Astrocyte of the hippocampus (primary cell): ENCODE data around the gene SCN10A.

ENCODE experiments used
- DNase-seq: peaks from one replicate; pipeline ENCODE4 v3.0.0; 2011; ENCODE audit warnings: low read depth, low spot score

The SCN10A gene

DNA sequence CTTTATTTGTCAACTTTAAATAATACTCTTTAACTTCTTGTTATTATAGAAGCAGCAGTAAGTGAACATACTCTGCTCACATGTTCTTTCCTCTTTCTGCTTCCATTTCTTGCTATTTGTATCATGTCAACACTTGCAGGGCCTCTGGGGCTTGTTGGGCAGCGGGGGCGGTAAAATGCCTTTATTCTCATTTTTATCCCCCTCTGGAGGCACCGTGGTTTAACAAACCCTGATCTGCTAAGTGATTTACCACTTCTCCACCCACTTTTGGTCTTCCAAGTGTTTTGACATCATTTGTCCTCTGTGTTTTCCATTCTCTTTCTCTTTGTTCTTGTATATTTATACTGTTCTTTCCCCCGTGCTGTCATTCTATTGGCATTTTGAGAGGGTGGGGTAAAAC, 33.9 kb downstream of the SCN10A start:
- DNase-seq: no peak

DNA sequence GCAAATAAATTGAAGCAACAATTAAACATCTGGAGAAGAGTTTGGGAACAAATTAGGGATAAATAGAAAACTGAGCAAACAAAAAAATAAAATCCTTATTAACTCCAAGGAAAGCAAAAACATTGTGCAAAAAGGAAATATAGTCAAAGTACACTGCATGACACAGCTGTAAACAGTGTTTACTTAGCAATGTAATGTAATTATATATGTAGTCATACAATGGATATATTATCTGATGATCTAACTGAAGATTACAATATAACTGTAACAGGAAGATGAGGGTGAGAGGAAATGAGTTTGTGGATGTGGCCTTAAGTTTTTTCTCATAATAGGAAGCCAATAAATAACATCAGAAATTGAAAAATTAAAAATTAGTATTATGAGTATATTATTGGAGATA, 42.5 kb downstream of the SCN10A start:
- no peak for DNase-seq

DNA sequence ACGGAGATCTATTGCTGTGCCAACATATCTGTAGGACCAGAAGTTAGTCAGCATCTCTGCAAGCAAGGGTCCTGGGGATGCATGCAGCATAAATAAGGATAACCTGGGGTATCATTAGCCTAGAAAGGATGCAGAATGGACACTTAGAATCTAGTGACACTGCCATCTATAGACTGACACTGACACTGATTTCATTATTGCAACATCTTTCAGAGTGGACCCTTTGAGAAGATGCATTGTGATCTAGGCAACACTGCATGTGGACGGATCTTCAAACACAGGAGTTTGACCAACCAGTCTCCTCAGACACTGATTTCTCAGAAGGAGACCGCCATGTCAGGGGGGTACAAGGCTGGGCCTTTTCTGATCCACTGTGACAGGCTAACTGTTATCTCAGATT, 52.4 kb downstream of the SCN10A start:
- no peak for DNase-seq

DNA sequence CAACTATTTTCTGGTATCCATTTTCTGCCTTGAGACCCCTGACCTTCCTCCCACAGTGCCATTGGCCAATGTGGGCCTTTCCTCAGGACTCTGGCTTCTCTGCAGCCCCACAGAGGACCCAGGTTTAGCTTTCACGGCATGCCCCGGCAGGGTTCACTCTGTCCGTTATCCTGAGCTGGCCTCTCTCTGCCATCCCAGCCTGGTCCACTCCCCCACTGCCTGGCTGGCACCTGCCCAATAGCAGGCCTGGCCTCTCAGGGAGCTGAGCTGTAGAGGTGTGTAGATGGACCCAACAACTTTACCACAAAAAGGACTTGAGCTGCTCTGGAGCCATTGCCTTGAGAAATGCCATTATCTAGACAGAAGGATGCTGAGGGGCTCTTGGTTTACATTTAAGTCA, 57.5 kb downstream of the SCN10A start:
- no peak for DNase-seq

DNA sequence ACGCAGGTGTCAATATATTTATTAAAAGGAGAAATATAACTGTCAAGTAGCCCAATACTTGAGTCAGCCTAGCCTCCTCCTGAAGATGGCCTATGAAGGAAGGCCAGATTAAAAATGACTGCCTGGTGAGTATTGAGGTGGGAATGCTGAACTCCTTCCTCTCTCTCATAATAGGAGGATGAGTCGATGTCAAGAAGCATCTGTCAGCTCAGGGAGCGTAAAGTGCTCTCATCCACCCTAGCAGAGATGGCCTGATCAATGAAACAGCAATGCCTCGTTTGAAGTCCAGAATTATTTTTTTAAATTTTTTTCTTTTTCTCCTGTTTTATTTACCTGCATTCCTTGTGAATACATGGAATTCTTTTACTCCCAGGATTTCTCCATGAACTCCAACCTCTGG, 58.3 kb downstream of the SCN10A start:
- DNase-seq: no peak

DNA sequence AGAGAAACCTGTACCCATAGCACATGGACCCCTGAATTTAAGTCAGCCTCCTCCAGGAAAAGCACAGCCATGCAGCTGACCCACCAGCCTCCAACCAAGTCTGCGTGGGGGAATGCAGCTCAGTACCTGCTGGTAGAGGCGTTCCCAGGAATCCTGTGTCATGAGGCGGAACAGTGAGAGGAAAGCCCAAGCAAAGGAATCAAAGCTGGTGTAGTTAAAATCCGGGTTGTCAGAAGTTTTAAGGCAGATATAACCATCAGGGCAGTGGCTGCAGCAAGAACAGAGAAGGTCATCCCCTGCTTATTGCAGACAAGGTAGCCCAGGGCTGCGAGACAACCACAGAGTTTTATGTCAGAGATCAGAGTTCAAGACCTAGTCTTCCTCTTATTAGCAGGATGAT, 59.1 kb downstream of the SCN10A start:
- DNase-seq: no peak

DNA sequence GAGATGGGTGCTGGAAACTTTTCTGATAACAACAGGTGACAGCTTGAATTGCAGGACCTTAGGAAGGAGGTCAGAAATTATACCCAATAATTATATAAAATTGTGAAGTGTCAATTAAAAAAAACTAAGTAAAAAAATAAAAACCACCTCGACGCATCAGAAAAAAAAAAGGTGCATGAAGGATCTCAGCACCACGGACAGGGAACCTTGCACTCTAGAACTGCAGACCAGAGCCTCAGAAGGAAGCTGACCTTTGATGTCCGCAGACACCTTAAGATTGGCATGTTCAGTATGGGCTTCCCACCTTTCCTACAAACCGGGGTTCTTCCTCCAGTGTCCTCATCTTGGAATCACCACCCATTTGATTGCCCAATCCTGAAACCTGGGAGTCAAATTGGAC, 60.9 kb downstream of the SCN10A start:
- DNase-seq: peak; percentile 42

DNA sequence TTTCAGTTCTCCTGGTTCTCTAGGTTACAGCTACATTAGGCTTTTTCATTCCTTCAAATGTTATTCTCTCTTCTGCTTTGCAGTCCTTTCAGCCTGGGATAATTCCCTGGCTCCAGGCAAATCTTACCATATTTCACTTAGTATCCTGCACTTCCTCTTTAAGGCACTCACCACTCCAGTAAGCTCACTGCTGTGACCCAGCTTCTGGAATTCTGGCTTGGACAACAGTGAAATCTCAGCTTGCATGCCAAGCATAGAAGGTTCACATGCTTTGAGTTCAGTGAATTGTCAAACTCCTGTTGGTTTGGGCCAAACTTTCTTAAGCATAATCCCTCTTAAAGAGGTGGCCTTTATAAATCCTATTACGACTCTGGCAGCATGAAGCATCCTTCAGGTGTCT, 69.4 kb downstream of the SCN10A start:
- no peak for DNase-seq

DNA sequence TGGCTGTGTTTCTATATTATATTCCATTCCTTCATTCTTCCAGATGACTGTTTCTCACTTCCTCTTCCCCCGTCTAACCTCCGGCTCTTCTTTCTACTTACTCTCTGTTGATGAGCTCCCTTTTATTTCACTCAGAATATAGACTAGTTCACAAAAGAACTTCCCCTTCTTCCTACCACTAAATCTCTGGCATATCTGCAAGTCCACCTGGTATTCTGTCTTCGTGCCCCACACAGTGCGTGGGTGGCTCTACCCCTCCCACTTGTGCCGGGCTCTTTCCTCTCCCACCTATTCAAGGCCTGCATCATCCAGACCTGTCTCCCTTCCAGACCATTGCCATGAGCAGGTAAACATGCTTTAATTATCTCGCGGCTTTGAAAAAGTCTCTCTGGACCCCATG, 73.0 kb downstream of the SCN10A start:
- no peak for DNase-seq

DNA sequence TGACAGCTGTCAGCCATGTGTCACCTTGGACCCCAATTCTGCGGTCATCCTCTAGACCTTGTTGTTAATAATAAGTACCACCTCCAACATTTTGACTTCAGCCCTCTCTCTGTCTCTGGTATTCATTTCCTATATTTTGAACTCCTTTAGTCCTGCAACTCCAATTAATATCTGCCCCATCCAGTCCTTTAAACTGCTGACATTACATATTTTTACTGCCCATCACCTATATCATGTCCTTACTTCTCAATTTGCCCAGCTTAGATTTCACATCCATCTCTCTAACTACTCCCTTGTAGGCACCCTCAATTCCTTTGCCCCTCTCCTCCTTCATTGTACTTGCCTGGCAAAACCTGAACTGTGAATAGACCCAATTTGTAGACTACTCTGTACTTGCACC, 73.5 kb downstream of the SCN10A start:
- DNase-seq: no peak

DNA sequence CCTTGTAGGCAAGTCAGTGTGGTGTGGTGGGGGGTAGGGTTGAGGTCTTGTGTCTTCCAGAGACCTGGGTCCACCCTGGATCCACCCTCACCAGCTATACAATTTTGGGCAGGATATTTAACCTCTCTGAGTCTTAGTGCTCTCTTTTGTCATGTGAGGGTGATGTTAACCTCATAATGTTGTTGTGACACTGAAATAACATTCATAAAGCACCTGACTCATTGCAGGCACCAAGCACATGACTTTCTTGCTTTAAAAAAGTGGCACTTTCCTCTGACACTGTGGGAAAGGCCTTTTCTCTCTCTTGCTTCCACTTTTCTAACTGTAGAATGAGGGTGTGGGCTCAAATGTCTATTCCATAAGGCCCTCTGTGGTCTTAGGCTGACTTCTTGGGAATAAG, 75.5 kb downstream of the SCN10A start:
- DNase-seq: no peak

DNA sequence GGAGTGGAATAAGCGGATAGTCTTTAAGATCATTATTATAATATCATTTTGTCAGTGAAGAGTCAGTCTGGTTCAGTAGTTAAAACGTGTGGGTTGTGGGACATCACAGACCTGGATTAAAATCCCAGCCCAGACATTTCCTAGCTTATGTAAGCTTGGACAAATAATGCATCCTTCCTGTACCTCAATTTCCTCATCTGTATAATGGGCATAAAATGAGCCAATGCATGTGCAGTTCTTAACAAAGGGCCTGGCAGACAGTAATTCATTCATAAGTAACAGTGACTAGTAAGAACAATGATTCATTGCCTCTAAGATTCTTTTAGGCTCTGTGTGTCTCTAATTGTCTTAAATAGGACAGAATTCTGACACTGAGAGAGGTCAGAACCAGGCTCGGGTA, 76.1 kb downstream of the SCN10A start:
- DNase-seq: no peak

DNA sequence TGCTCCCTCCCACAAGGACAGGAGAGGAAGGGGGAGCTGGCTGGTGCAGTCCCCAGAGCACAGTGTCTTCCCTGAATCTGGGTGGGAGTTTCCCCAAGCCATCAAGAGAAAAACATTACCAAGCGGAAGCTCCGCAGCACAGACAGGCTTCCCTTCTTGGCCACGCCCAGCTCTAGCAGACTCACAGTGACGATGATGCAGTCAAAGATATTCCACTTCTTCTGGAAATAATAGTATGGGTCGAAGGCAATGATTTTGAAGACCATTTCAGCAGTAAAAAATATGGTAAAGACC, 76.7 kb downstream of the SCN10A start:
- no peak for DNase-seq

DNA sequence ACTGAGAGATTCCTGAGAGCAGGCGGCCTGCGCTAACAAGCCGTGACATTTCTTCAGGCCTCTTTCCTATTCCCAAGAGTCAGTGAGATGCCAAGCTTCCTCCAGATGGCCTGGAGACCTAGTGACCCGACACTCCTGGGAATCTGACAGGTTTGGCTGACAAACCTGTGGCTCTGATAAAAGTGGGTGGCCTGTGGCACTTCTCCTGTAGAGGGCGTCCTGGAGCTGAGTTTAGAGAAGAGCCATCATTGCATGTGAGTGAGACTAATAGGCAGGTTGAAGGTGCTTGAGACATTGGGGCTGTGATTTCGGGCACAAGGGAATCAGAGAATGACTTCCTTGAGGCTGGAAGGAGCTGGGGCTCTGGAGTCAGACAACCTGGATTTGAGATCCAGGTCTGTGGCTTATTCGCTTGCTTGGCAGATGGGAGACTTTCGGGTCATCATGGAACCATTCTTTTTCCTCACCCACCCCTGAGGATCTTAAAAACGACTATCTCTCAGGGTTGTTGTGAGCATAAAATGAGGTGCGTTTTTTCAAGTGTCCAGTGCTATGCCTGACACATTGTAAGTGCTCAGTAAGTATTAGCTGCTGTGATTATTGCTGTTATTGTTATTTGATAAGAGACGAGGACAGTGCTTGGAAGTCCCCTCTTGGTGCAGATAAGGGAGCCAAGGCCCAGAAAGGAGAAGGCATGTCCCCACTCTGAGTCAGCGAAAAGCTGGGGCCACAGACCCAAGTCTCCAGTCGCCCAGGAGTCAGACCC, 77.2 kb downstream of the SCN10A start:
- DNase-seq: peak; percentile 47

DNA sequence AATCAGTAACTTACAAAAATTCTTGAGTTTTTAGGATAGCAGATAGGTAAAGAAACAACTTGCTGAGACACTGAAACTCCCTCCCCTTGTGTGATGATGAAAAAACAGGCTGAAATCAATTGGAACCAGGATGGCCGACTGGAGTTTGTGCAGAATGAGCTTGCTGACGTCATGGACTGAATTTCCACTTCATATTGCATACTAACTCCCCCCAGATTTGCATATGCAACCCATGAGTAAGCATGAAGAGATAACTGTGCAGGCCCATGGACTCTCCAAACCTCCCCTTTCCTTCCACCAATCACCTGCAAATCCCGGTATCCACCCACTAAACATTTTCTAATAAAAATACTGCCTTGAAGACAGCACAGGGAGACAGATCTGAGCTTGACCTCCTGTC, 84.5 kb downstream of the SCN10A start:
- no peak for DNase-seq

DNA sequence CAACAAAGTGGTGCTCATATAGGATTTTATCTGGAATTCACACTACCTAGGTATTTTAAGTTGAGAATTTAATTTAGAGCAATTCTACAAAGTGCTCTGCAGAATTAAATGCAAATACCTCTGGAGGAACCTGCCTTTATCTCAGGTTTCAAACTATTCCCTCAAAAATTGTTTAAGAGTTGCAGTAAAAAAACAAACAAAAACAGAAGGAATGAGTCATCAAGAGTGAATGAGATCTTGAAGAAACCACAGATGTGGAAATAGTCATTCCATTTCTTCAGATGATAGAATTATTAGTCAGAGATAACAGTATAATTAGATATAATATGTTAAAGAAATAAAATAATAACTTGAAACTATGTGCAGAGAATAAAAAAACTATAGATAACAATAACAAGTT, 85.7 kb downstream of the SCN10A start:
- peak; percentile 30 for DNase-seq

DNA sequence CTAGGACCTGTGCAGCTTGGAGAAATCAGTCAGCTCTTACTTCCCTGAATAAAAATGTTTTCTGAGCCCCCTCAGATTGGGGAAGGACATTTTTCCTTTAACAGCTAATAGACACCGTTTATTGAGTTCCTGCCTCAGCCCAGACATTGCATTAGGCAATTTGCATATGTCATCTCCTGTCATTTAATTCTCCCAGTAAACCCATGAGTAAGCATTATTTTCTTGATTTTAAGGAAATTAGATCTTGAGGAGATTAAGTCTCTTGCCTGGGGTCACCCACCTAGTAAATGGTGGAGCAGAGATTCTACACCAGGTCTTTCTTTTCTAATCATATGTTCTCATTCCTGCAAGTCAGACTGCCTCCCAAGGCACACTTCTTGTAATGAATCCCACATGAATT, 88.0 kb downstream of the SCN10A start:
- DNase-seq: no peak

DNA sequence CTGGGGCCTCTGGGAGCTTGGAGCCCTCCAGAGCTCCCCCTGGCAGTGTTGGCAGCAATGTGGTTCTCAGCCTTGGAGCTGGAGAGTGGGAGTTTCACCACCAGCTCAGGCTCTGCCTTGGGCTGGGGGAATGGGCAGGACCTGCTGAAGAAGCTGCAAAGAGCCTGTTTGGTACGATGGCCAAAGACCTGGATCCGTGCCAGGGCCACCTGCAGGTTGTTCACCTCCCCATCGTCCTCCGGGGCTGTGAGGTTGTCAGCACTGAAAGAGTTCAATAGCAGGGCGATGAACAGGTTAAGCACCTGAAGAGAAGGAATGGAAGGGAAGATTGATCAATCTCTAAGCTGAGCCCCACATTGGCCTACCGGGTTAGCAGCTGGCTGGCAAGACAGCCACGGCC, 89.3 kb downstream of the SCN10A start:
- DNase-seq: no peak

DNA sequence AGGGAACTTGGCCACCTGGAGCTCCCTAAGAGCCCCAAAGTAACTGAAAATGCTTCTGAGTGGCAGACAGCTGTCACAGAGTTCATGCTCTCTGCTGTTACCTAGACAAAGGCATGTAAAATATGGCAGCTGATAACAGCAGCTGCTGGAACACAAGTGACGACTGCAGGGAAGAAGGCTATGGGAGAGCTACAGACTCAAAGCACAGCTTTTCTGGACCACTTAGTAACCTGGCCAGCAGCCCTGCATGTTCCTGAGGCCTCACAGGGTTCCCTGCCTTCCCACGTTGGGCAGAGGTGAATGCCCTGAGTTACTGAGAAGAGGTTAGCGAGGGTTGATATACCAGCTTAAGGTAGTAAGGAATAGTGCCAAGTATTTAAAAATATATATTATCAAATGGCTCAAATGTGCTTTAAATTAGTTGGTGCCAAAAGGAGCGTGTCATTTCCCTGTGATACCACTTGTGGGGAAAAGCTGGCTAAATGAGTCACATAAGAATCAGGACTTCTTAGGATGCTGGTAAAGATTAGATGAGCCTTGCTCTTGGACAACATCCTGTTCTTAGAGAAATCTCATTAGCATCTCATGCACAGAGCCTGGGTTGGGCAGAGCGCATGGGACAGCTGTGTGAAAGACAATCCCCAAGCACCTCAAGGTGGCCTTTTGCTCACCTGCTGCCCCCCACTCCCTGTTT, 90.1 kb downstream of the SCN10A start:
- peak; percentile 15 for DNase-seq

DNA sequence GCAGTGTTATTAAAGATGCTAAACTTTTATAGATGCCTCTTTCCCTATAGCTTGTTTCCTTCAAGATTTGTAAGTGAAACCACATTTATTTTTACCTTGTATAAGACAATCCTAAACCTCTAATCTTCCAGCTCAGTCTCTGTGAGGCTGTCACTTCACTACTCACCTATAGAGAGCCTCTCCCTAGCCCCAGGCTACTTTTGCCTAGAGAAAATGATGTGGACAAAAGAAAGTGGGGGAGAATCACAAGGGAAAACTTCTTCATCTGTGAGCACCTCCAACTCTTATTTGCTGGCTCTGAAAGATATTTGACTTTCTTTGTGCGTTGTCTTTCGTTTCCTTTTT, 91.7 kb downstream of the SCN10A start:
- DNase-seq: no peak

DNA sequence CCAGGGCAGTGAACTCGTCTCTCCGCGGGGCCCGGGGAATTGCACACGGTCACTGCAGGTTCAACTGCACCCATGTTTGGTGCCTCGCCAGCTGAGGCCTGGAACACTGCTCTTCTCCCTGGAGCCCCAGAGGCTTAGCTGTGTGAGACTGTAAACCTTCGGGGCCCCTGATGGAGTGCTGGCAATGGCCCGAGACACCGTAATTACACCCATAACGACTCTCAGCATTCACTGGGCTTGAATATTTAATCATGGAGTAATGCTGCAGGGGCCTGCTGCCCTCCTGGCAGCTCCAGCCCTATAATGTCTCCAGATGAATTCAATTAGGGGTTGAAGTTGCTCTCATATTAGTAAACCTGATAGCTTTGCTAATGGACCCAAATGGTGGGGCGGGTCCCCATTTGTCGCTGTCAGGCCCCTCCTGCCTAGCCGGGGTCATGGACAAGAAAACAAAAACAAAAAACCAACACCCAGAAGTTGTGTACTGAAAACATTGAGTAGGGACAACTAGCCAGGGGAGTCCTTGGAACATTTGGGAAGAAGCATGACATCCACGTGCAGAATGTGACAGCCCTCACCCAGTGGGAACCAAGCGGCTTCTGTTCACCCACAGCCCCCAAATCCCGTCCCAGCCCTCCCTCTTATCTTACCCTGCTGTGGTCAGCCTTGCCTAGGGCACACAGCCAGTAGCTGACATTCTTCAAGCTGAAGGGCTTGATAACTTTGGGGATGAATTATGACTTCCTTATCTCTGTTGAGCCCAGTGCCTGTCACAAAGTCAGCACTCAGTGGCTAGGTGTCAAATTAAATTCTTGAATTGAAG, 92.2 kb downstream of the SCN10A start:
- DNase-seq: peak; percentile 21

DNA sequence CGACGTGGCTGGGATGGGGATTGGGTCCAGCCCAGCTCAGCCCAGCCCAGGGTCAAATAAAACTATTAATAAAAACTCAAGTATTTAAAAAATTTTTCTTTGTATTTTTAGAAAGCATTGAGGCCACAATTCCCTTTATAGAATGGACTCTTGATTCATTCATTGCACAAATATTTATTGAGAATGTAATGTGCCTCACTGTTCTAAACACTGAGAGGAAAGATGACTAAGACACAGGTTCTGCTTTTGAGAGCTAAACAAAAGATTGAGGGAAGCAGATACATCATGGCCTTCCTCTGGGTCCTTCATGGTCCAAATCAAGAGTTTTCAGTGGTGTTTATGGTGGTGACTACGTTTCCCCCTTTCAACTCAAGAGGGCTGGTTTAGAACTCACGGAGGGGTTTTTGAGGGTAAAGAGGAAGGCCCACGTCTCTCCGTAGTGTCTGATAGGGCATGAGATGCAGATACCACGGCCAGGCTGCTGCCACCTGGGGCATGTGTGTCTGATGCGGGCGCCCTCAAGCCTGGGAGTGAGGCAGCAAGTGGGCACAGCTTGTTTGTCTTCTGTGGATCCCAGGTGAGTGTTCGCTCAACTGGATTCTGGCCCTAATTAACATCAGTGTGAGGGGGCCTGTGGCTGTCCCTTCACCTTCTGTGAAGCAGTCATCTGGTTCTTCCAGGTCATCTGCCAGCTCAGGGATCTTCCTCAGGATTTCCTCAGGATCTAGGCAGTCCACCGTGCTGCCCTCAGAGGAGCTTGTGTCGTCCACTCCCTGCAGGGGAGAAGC, 93.0 kb downstream of the SCN10A start:
- DNase-seq: peak; percentile 19
